Measurements from ENCODE around the gene AOC3.

DNA sequence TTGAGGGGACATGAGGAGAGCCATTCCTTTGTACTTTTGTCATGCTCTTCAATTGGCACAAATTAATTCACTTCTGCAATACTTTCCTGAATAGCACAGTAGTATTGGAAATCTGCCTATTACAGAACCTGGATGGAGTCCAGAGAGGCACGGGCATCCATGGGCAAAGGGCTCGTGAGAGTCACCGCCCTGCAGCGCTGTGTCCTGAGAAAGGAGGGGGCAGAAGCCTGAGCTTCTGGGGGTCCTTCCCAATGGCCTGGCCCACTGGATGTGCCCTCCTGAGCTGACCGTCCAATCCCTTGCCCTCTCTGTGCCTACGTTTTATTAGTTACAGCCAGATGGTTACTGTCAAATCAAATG is 53.1 kb downstream of the AOC3 start:
- TF ChIP-seq SUZ12 (IDR thresholded peaks at IDR 0.05): no peak
- no peak for TF ChIP-seq CTBP1 (IDR thresholded peaks at IDR 0.05; ENCODE audit: borderline replicate concordance)
- no peak for TF ChIP-seq HDGF (IDR thresholded peaks at IDR 0.05; ENCODE audit: borderline replicate concordance)
- TF ChIP-seq SP1 (IDR thresholded peaks at IDR 0.05): no peak
- TF ChIP-seq FOXK2 (IDR thresholded peaks at IDR 0.05): no peak
- TF ChIP-seq FOXM1 (IDR thresholded peaks at IDR 0.05; ENCODE audit: borderline replicate concordance): no peak
- TF ChIP-seq NFRKB (IDR thresholded peaks at IDR 0.05): no peak
- no peak for TF ChIP-seq ARNT (IDR thresholded peaks at IDR 0.05)
- TF ChIP-seq BHLHE40 (IDR thresholded peaks at IDR 0.05; ENCODE audit: borderline replicate concordance): no peak
- TF ChIP-seq ELF4 (IDR thresholded peaks at IDR 0.05): no peak
